K562 (cell line): Measurements from ENCODE around the gene ZNF121. TPM values are rescaled to one million over a fixed set of nuclear protein-coding genes. Genes with fewer than 3 reads are reported as not detected.
A peak's percentile ranks its signal among the peaks of the same experiment; 100 is the strongest.

Source experiments
- ATAC-seq: fragments of 200-7000 bp; cut with Tn5 transposase; 3 replicates; pipeline ENCODE4 v1.9.1; 2020; ENCODE audit warnings: moderate library complexity
- BruUV-seq: library from RNA; stranded (reverse); fragments of 400-500 nt; replicated peaks from 2 replicates; lab custom pipeline; 2021; lab: Mats Ljungman, UMichigan
- CTCF ChIA-PET: fragments of 300-600 bp; formaldehyde crosslinking; extraction: SDS; loops from one replicate; lab custom pipeline; 2021; ENCODE audit warnings: low intra/inter-chr PET ratio; lab: Yijun Ruan, JAX
- POLR2A ChIA-PET: fragments of 300-600, 350-650 bp; sonication (Branson Sonifier 250); formaldehyde crosslinking; extraction: SDS; loops from one replicate; lab custom pipeline; 2021; ENCODE audit warnings: antibody characterized with exemption, inconsistent platforms; lab: Yijun Ruan, JAX
- DNase-seq, 4 experiments: peaks; one replicate each; pipeline versions ENCODE4 v3.0.0 to v3.0.0-alpha.2; 2011 to 2018; ENCODE audit warnings: low spot score in 3 of 4, mixed read lengths in 3 of 4; ENCODE audit errors: extremely low read depth in 1 of 4
- FAIRE-seq: peaks from 2 replicates; lab custom pipeline; 2011; peaks lifted over from hg19 to GRCh38; lab: Jason Lieb, UNC
- H2AFZ ChIP-seq: 2 replicates; pipeline ENCODE4 v1.6.0; 2011; ENCODE audit warnings: low read depth, low read length, control low read depth, inconsistent platforms
- H3K27ac ChIP-seq: fragments of 200-600 bp; 3 replicates; pipeline ENCODE4 v1.8.0; 2011; ENCODE audit warnings: low read depth, mild to moderate bottlenecking, control low read depth, inconsistent platforms, low read length, moderate library complexity, mixed read lengths; ENCODE audit errors: extremely low read depth
- H3K27me3 ChIP-seq, 2 experiments: fragments of 300-600 bp in 1 of 2; 2 replicates in 1 of 2; 3 replicates in 1 of 2; pipeline versions ENCODE4 v1.6.0 to v1.8.0; 2011; ENCODE audit warnings: inconsistent platforms in 2 of 2, low read length in 2 of 2, mild to moderate bottlenecking in 1 of 2, mixed read lengths in 1 of 2, moderate library complexity in 1 of 2; ENCODE audit not compliant: control insufficient read depth in 2 of 2, insufficient read depth in 2 of 2
- H3K36me3 ChIP-seq: fragments of 300-600 bp; 3 replicates; pipeline ENCODE4 v1.8.0; 2011; ENCODE audit warnings: mild to moderate bottlenecking, low read length, inconsistent platforms; ENCODE audit not compliant: control insufficient read depth, insufficient read depth
- H3K4me1 ChIP-seq, 2 experiments: fragments of 200-600 bp in 1 of 2; replicated peaks in 1 of 2; 2 replicates in 1 of 2; 3 replicates in 1 of 2; pipeline versions ENCODE4 v1.5.1 to v1.8.0; 2011; ENCODE audit warnings: inconsistent platforms in 2 of 2, low read length in 2 of 2, mild to moderate bottlenecking in 1 of 2, mixed read lengths in 1 of 2, moderate library complexity in 1 of 2; ENCODE audit not compliant: control insufficient read depth in 2 of 2, insufficient read depth in 2 of 2
- H3K4me2 ChIP-seq: 2 replicates; pipeline ENCODE4 v1.6.1; 2011; ENCODE audit warnings: low read length, control low read depth, inconsistent platforms, mixed read lengths; ENCODE audit not compliant: insufficient read depth
- H3K4me3 ChIP-seq: fragments of 200-600 bp; sonication (generic), shearing (Covaris generic); 2 replicates; pipeline ENCODE4 v1.5.1; 2016; ENCODE audit warnings: control low read depth, inconsistent platforms
- H3K79me2 ChIP-seq: fragments of 200-600 bp; 3 replicates; pipeline ENCODE4 v1.8.0; 2011; ENCODE audit warnings: low read length, inconsistent platforms; ENCODE audit not compliant: control insufficient read depth, insufficient read depth
- H3K9ac ChIP-seq, 2 experiments: 2 replicates each; pipeline versions ENCODE4 v1.6.0 to v1.6.1; 2011; ENCODE audit warnings: low read depth in 2 of 2, low read length in 2 of 2, control low read depth in 1 of 2, inconsistent platforms in 1 of 2, mild to moderate bottlenecking in 1 of 2, mixed read lengths in 1 of 2; ENCODE audit not compliant: insufficient read depth in 1 of 2
- H3K9me1 ChIP-seq: one replicate; pipeline ENCODE4 v1.6.0; 2011; ENCODE audit warnings: inconsistent platforms, mild to moderate bottlenecking, low read length, moderate library complexity; ENCODE audit not compliant: control insufficient read depth, insufficient read depth
- H3K9me3 ChIP-seq: replicated peaks from 2 replicates; pipeline ENCODE4 v1.5.1; 2011; ENCODE audit warnings: low read depth, low read length, inconsistent platforms; ENCODE audit not compliant: control insufficient read depth, insufficient read depth
- H4K20me1 ChIP-seq: replicated peaks from 2 replicates; pipeline ENCODE4 v1.6.1; 2011; ENCODE audit warnings: low read length, inconsistent platforms, mixed read lengths; ENCODE audit not compliant: control insufficient read depth, insufficient read depth
- ATF3 ChIP-seq, 2 experiments: fragments of 450-650 bp in 1 of 2; sonication (generic) in 1 of 2; formaldehyde crosslinking in 1 of 2; IDR thresholded peaks in 1 of 2; conservative IDR thresholded peaks in 1 of 2; 2 replicates each; pipeline versions ENCODE4 v1.6.1 to v1.8.1; 2016 to 2023; ENCODE audit warnings: mild to moderate bottlenecking in 2 of 2, moderate library complexity in 2 of 2, inconsistent platforms in 1 of 2, missing genetic modification reagents in 1 of 2
- FOSL1 ChIP-seq: fragments of 200-800 bp; sonication (Bioruptor generic); conservative IDR thresholded peaks from 2 replicates; pipeline ENCODE4 v1.6.1; 2016; ENCODE audit warnings: missing genetic modification characterization, missing compliant biosample characterization
- TRIM24 ChIP-seq, 2 experiments: fragments of 450-650 bp; IDR thresholded peaks; 2 replicates each; pipeline ENCODE4 v1.6.1; 2016
- ZNF124 ChIP-seq: sonication (generic); formaldehyde crosslinking; IDR thresholded peaks from 2 replicates; pipeline ENCODE4 v1.8.1; 2022; ENCODE audit warnings: missing genetic modification reagents
- WGBS: fragments of 100-300 bp; shearing (Covaris generic); methylation state at CpG from one replicate; pipeline ENCODE4 v1.1.6; 2016; ENCODE audit warnings: low coverage, mixed read lengths; ENCODE audit not compliant: insufficient coverage; ENCODE audit errors: missing lambda C conversion rate; 5-methylcytosine and 5-hydroxymethylcytosine counted together
- in situ Hi-C: fragments of 300-500 bp; cut with MboI; formaldehyde crosslinking; loops from 4 replicates; pipeline ENCODE4 v1.15.0; 2018; ENCODE audit warnings: inconsistent platforms, mixed read lengths
- intact Hi-C: fragments of 100-400 bp; cut with micrococcal nuclease; formaldehyde crosslinking; loops from 2 replicates; pipeline ENCODE4 v1.14.2; 2022
- polyA plus RNA-seq, 8 experiments: library from polyadenylated mRNA; depleted of rRNA in 4 of 8; stranded (reverse) in 5 of 8; unstranded in 3 of 8; fragments of >200 nt; fragmentation: Nextera tagmentation in 2 of 8; fragmentation: Illumina TruSeq in 1 of 8; extraction: Ambion mirVana in 2 of 8; extraction: Trizol in 1 of 8; gene quantifications; 2 replicates each; pipeline versions ENCODE4 v1.2.1 to v1.2.3, GENCODE V29; 2011 to 2014; ENCODE audit warnings: inconsistent platforms in 1 of 8, missing spikeins in 1 of 8
- total RNA-seq, 7 experiments: library from RNA; depleted of rRNA in 6 of 7; stranded (reverse); fragments of >200 nt in 6 of 7; fragmentation: Illumina TruSeq in 2 of 7; extraction: Trizol in 2 of 7; gene quantifications; 2 replicates each; pipeline versions ENCODE4 v1.2.1 to v1.2.3, GENCODE V29; 2011 to 2021; ENCODE audit warnings: low replicate concordance in 1 of 7

The ZNF121 gene
- total and polyA plus RNA-seq, 9 of the 15 experiments (the other 6 are each of a cell fraction or from before 2014, with no cell fraction given) = 14.6 to 115 (median 33.4) TPM

- no peak for FAIRE-seq
- CTCF ChIA-PET = no interaction called here
- no peak for ATAC-seq
- no peaks in the 10 kb centered on the region for H3K9me1 ChIP-seq
- H3K27me3 ChIP-seq = peaks cover 4 to 5% of the 10 kb centered on the region in 2 experiments; a peak in 3 of 5 replicates
- in situ Hi-C loops = no loop called here
- POLR2A ChIA-PET = interaction anchor here (0.8 kb wide), 1 partner anchor 9 kb away, joined by 4 read pairs; no protein-coding TSS in a partner anchor
- 0% methylated on average over 3 of the region's 3 CpGs for WGBS
- no peak overlapping the region for H3K9ac ChIP-seq
- H3K9me3 ChIP-seq = no peaks in the 10 kb centered on the region
- H2AFZ ChIP-seq = no peak overlapping the region
- no peaks in the 10 kb centered on the region for H3K79me2 ChIP-seq
- no peak overlapping the region for H3K27ac ChIP-seq
- BruUV-seq = no TSS peak
- no peak overlapping the region for H3K4me3 ChIP-seq
- no peaks in the 10 kb centered on the region for H3K4me1 ChIP-seq
- no peaks in the 10 kb centered on the region for H4K20me1 ChIP-seq
- no peaks in the 10 kb centered on the region for H3K36me3 ChIP-seq
- TF ChIP-seq FOSL1 (peak; percentile 83), TRIM24 (IDR thresholded peaks at IDR 0.05) (peak in 1 of 2 experiments; percentile 52; a peak in 1 of 4 replicates), ZNF124 (CRISPR knock-in tag) (no peak), ATF3 (IDR thresholded peaks at IDR 0.05) (peak; percentile 55; the same call in 1 of the 2 replicates), ATF3 (CRISPR knock-in tag; conservative IDR thresholded peaks at IDR 0.05) (no peak)
- DNase-seq = no peak
- H3K4me2 ChIP-seq = no peak overlapping the region
- intact Hi-C loops = no loop called here
Observed at GRCh38 chr19:9597027-9597426, 12.7 kb upstream of the ZNF121 start.
